Ishikawa (cell line): Measurements from ENCODE around the gene CASTOR1.

Experiments
- CEBPB ChIP-seq: IDR thresholded peaks from 2 replicates; pipeline ENCODE4 v1.6.1; 2012
- CREB1 ChIP-seq: IDR thresholded peaks from 2 replicates; pipeline ENCODE4 v1.6.1; 2012; ENCODE audit warnings: low read depth
- EGR1 ChIP-seq: IDR thresholded peaks from 2 replicates; pipeline ENCODE4 v1.6.1; 2012
- EP300 ChIP-seq: IDR thresholded peaks from 2 replicates; pipeline ENCODE4 v1.6.1; 2012; ENCODE audit warnings: borderline replicate concordance
- FOXM1 ChIP-seq: IDR thresholded peaks from 2 replicates; pipeline ENCODE4 v1.6.1; 2012; ENCODE audit warnings: low read depth, borderline replicate concordance
- NFIC ChIP-seq: IDR thresholded peaks from 2 replicates; pipeline ENCODE4 v1.6.1; 2012
- RAD21 ChIP-seq: IDR thresholded peaks from 2 replicates; pipeline ENCODE4 v1.6.1; 2012; ENCODE audit warnings: low read depth
- TAF1 ChIP-seq: IDR thresholded peaks from 2 replicates; pipeline ENCODE4 v1.6.1; 2012; ENCODE audit warnings: low read depth, mild to moderate bottlenecking
- TCF12 ChIP-seq: IDR thresholded peaks from 2 replicates; pipeline ENCODE4 v1.6.1; 2012; ENCODE audit warnings: low read depth
- TEAD4 ChIP-seq: IDR thresholded peaks from 2 replicates; pipeline ENCODE4 v1.6.1; 2012
- YY1 ChIP-seq: IDR thresholded peaks from 2 replicates; pipeline ENCODE4 v1.6.1; 2012; ENCODE audit warnings: low read depth
- ZBTB7A ChIP-seq: IDR thresholded peaks from 2 replicates; pipeline ENCODE4 v1.6.1; 2012; ENCODE audit warnings: low read depth
- TF ChIP-seq, protein P1 (sequence below): IDR thresholded peaks from 2 replicates; pipeline ENCODE4 v1.6.1; 2012
- TF ChIP-seq, protein P2 (sequence below): IDR thresholded peaks from 2 replicates; pipeline ENCODE4 v1.6.1; 2012
- TF ChIP-seq, protein P3 (sequence below): IDR thresholded peaks from 2 replicates; pipeline ENCODE4 v1.6.1; 2012; ENCODE audit warnings: low read depth, mild to moderate bottlenecking

Gene CASTOR1

DNA sequence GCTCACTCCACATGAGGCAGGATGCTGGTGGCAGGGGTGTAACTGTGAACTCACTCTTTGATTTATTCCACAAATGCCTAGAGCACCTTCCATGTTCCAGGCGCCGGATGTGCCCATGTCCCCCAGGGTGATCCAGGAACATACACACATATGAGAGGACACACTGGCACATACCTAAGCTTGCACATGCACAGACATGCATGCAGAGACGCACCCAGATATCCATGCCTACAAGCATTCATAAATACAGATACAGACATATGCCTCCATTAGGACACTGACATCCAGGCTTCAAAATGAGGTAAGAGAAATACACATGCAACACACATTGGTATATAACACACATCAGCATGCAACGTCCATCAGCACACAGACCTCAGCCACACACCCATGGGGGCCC is 27.2 kb downstream of the CASTOR1 start:
- TF ChIP-seq YY1 (no peak), TEAD4 (no peak), EP300 (no peak), NFIC (no peak), TAF1 (no peak), CEBPB (no peak), FOXM1 (no peak), EGR1 (no peak), TCF12 (no peak), ZBTB7A (no peak), RAD21 (no peak), CREB1 (no peak)
- TF ChIP-seq, protein P1, sequence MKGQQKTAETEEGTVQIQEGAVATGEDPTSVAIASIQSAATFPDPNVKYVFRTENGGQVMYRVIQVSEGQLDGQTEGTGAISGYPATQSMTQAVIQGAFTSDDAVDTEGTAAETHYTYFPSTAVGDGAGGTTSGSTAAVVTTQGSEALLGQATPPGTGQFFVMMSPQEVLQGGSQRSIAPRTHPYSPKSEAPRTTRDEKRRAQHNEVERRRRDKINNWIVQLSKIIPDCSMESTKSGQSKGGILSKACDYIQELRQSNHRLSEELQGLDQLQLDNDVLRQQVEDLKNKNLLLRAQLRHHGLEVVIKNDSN, result no peak
- TF ChIP-seq, protein P2, sequence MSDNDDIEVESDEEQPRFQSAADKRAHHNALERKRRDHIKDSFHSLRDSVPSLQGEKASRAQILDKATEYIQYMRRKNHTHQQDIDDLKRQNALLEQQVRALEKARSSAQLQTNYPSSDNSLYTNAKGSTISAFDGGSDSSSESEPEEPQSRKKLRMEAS, result no peak
- TF ChIP-seq, protein P3, sequence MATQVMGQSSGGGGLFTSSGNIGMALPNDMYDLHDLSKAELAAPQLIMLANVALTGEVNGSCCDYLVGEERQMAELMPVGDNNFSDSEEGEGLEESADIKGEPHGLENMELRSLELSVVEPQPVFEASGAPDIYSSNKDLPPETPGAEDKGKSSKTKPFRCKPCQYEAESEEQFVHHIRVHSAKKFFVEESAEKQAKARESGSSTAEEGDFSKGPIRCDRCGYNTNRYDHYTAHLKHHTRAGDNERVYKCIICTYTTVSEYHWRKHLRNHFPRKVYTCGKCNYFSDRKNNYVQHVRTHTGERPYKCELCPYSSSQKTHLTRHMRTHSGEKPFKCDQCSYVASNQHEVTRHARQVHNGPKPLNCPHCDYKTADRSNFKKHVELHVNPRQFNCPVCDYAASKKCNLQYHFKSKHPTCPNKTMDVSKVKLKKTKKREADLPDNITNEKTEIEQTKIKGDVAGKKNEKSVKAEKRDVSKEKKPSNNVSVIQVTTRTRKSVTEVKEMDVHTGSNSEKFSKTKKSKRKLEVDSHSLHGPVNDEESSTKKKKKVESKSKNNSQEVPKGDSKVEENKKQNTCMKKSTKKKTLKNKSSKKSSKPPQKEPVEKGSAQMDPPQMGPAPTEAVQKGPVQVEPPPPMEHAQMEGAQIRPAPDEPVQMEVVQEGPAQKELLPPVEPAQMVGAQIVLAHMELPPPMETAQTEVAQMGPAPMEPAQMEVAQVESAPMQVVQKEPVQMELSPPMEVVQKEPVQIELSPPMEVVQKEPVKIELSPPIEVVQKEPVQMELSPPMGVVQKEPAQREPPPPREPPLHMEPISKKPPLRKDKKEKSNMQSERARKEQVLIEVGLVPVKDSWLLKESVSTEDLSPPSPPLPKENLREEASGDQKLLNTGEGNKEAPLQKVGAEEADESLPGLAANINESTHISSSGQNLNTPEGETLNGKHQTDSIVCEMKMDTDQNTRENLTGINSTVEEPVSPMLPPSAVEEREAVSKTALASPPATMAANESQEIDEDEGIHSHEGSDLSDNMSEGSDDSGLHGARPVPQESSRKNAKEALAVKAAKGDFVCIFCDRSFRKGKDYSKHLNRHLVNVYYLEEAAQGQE, result no peak

DNA sequence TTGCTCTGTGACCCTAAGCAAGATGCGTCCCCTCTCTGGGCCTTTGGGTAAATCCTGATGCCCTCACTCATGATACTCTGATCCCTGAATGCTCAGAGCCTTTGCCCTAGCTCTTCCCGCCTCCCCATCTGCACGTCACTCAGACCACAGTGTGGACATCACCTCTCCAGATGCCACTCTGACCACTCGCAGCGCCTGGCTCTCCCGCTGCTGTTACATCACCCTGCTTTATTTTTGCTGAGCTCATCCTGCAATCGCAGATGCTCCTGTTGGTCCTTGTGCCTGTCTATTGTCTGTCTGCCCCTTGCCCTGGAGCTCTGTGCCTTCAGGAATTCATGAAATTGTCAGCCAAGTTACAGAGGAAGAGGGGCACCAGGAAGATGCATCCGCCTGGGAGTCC is 28.2 kb downstream of the CASTOR1 start:
- TF ChIP-seq FOXM1 (no peak), ZBTB7A (no peak), CREB1 (no peak), RAD21 (no peak), TCF12 (no peak), EP300 (no peak), TEAD4 (no peak), NFIC (no peak), CEBPB (no peak), EGR1 (no peak), TAF1 (no peak), YY1 (no peak)
- TF ChIP-seq, protein P3, result no peak
- TF ChIP-seq, protein P2, result no peak

- no peak for TF ChIP-seq CEBPB
- TF ChIP-seq, protein P1, result no peak
- no peak for TF ChIP-seq EGR1
- TF ChIP-seq, protein P2, result no peak
- no peak for TF ChIP-seq TCF12
- no peak for TF ChIP-seq TEAD4
- no peak for TF ChIP-seq FOXM1
- no peak for TF ChIP-seq ZBTB7A
- no peak for TF ChIP-seq CREB1
- no peak for TF ChIP-seq TAF1
- TF ChIP-seq, protein P3, result no peak
- TF ChIP-seq NFIC, result no peak
- TF ChIP-seq RAD21, result no peak
- no peak for TF ChIP-seq EP300
- TF ChIP-seq YY1, result no peak
Measured at GRCh38 chr22:30260682-30261081, 28.6 kb downstream of the CASTOR1 start.

GRCh38 chr22:30260276-30260675 is 29.0 kb downstream of the CASTOR1 start:
- TF ChIP-seq YY1 (no peak), RAD21 (no peak)
